GM18505 (cell line): ENCODE data around the gene PLB1.

Experiments used
- ATAC-seq: cut with Tn5 transposase; IDR thresholded peaks from one replicate; pipeline ENCODE4 v1.9.1; 2021; ENCODE audit not compliant: unreplicated experiment
- POLR2A ChIP-seq: IDR thresholded peaks from 4 replicates; pipeline ENCODE4 v1.6.1; 2011; ENCODE audit warnings: borderline replicate concordance; ENCODE audit not compliant: insufficient read depth, insufficient read length; ENCODE audit errors: extremely low read depth

The PLB1 gene

DNA sequence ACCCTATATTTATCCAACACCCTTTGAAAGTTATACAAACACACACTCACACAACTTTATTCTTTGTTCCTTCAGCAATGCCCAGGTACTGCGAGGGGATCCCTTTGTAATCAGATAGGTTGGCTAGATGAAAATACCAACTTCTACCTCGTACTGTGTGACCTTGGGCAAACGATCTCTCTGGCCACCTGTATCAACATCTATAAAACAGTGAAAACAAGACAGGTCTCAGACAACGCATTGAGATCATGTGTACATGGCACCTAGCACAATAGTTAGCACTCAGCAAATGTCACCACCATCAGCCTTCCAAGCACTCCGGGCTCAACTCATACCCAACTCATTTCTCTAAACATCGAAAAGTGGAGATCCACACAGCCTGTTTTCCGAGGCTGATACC lies 137.3 kb downstream of the PLB1 start:
- TF ChIP-seq POLR2A = no peak
- ATAC-seq = no peak

DNA sequence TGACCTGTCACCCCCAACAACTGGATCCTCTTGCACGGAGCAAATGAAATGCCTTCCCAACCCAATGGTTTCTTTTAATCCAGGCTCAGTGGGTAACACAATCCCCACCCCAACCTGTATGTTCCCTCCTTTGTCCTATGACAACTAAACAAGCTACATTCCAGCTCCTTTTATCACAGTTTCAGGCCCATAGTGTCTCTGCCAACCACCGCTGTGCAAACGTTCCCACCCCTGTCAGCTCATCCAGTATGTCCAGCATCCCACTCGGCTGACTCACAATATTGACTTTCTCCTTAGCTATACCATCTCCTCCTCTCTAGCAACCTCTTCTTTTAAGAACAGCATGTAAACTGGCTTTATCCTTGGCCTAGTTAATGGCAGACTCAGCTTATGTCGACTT lies 137.9 kb downstream of the PLB1 start:
- ATAC-seq = no peak
- no peak for TF ChIP-seq POLR2A

DNA sequence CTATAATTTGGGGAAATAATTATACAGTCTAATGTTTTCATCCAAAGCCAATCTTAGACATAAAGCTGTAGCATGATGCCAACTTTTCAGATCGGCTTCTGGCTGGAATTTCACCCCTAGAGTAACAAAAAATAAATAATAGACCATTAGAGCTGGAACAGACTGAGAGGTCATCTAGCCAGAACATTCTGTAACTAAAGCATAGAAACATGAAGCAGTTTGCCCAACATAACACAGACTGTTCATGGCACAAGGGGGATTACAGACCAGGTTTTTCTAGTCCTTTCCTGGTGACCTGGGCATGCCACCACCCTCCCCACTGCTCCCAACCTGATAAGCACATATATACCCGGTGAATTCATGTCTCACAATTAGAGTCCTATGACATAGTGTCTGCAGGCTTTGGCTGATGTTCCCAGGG lies 139.3 kb downstream of the PLB1 start:
- ATAC-seq = no peak
- no peak for TF ChIP-seq POLR2A

DNA sequence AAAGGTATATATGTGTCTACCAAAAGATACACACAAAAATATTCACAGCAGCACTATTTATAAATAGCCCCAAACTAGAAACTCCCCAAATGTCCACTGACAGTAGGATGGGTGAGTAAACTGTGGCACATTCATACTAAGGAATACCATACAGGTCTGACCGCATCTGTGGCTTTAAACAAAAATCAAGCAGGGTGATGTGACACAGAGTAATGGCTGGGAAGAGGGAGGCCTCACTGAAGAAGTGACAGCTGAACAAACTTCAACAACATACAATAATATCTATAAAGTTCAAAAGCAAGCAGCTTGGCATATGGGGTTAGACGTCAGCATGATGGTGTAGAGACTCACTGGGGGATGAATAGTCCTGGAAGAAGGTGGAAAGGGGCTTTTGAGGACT lies 140.6 kb downstream of the PLB1 start:
- ATAC-seq = no peak
- TF ChIP-seq POLR2A = no peak

DNA sequence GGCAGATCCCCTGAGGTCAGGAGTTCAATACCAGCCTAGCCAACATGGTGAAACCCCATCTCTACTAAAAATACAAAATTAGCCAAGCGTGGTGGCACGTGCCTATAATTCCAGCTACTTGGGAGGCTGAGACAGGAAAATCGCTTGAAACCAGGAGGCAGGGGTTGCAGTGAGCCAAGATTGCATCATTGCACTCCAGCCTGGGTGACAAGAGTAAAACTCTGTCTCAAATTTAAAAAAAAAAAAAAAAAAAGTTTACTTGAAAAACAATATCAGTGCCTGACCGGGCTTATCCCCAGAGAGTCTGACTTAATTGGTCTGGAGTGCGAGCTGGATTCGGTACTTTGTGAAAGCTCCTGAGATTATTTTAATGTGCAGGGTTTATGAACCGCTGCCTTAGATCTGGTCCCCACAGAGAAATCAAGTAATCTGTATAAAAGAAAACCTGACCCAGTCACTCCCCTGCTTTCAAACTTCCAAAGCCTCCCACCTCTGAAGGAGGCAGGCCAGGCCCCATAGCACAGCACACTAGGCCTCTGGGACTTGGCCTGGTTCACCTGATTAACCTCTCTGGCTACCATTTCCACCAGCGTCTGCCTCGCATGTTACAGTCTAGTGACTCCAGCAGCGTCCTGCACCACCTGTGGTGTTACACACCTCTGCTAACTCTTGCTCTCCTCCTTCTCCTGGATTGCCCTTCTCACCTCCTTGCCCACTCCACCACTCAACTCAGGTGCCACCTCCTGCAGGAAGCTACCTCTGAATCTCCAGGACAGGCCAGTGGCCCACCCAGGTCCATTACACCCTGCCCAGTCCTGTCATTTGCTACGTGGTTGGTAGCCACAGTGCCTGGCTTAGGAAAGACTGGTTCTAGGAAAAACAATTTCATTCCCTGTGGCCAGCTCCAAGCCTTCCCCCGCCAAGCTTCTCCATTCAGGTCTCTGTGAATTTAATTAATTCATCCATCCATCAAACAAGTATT lies 141.5 kb downstream of the PLB1 start:
- no peak for TF ChIP-seq POLR2A
- no peak for ATAC-seq

DNA sequence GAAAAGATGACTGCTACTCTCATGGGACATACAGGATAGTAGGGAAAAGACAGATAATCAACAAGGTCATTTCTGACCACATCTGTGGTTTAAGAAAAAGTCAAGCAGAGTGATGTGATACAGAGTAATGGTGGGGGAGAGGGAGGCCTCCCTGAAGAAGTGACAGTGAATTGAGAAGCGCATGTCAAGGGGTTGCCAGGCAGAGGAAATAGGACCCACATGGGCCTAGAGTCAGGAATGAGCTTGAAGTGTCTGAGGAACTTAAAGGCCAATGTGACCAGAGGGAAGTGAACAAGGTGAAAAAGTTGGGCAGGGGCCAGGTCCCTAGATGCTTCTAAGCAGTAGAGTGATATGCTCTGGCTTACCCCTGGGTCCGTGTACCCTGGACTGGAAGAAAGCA lies 142.2 kb downstream of the PLB1 start:
- no peak for TF ChIP-seq POLR2A
- no peak for ATAC-seq

DNA sequence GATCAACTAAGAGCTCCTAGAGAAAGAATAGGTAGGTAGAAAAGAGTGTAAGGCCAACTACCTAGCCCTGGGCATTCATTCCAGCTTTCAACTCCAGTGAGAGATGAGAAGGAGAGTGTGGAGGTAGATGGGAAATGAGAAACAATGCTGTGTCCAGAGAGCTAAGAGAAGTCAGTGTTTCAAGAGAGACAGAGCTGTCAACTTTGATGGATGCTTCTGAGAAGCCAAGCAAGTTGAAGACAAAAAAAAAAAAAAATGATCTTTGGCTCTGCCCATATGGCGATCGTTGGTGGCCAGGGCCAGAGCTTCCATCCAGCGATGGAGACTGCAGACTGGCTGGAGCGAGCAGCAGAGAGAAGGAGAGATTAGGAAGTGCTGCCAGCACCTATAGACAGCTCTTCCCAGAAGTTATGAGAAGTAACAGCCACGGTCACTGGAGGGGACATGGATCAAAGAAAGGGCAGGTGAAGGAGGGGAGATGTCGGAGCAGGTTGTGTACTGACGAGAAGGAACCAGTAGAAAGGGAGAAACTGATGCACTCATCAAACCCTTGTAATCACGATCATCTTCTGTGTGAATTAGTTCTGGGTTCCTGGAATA lies 143.3 kb downstream of the PLB1 start:
- ATAC-seq = no peak
- TF ChIP-seq POLR2A = no peak

DNA sequence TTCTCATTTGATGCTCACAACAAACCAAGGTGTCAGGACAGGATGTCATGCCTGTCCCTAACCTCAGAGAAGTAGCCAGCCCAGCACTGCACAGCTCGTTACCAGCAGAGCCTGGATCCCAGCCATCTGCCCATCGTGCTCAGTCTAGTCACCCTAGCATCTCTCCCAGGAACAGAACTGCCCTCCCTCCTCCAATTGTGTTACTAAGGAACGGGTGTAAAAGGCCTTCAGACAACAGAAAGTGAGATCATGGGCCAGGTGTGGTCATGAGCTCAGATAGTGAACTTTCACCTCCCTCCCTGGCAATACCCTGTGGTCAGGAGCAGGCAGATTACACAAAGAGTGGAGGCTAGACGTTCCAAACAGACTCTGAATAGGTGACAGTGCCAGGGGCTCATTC lies 144.0 kb downstream of the PLB1 start:
- no peak for TF ChIP-seq POLR2A
- no peak for ATAC-seq

DNA sequence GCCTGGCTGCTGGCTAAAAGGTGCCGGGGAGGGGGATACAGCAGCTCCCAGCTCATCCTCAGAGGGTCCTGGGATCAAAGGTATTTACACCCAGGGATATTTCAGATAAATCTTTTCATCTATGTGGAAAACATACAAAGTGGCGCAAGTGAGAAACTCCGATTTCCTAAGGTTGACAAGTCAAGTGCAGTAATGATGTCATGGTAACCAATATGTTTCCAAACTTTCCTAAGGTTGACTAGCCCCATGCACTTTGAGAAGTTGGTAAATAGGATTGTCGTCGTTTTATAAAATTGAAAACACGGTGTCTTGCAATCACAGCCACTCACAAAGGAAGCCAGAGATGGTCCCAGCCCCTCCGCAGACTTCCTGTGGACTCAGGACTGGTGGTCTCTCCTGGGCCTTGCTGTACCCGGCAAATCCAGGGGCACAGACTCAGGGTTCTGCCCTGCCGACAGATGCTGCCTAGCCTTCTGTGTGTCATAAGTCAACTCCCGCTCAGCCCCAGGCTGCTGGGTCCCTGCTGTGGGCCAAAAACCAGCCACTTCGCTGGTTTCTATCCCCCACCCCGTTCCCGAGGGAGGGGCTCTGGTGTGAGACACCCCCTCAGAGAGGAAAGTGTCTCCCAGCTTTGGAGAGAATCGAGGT lies 144.5 kb downstream of the PLB1 start:
- no peak for TF ChIP-seq POLR2A
- no peak for ATAC-seq

DNA sequence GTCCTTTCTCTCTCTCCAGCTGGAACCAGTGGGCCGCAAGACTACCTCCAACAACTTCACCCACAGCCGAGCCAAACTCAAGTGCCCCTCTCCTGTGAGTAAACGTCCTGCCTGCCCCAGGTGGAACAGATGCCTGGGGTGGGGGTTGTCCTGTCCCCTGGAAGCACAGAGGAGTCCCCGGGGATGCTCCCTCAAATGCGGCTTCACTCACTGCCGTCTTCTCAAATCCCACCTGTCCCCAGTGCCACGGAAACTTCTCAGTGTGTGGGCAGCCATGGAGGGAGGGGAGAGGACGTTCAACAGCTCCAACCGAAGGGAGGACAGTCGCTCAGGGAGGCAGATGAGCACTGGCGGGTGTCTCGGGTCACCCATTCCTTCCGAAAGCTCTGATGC lies 145.0 kb downstream of the PLB1 start:
- TF ChIP-seq POLR2A = no peak
- ATAC-seq = no peak

DNA sequence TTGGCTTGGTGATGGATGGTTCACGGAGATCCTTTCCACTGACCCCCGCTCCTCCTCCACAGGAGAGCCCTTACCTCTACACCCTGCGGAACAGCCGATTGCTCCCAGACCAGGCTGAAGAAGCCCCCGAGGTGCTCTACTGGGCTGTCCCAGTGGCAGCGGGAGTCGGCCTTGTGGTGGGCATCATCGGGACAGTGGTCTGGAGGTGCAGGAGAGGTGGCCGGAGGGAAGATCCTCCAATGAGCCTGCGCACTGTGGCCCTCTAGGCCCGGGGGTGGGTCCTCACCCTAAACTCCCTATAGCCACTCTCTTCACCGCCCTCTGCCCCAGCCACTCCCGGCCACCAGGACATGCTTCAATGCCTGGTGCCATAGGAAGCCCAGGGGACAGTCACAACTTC lies 146.9 kb downstream of the PLB1 start:
- ATAC-seq = no peak
- TF ChIP-seq POLR2A = no peak

DNA sequence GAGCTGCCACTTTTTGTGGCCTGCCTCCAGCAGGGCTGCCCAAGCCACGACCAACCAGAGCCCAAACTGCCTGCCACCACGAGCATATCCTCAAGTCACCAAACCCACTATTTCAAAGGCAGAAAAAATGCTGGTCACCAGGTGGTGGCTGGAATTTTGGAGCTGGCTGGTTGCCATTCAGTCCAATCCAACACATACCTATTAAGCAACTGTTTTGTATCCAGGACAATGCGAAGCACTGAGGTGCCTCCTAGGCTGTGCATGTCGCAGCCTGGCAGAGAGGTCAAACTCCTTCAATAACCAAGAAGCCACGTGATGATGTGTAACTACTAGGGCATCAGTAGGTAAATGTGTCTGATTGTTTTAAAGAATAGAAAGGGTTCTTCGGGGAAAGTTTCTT lies 147.5 kb downstream of the PLB1 start:
- TF ChIP-seq POLR2A = no peak
- no peak for ATAC-seq

DNA sequence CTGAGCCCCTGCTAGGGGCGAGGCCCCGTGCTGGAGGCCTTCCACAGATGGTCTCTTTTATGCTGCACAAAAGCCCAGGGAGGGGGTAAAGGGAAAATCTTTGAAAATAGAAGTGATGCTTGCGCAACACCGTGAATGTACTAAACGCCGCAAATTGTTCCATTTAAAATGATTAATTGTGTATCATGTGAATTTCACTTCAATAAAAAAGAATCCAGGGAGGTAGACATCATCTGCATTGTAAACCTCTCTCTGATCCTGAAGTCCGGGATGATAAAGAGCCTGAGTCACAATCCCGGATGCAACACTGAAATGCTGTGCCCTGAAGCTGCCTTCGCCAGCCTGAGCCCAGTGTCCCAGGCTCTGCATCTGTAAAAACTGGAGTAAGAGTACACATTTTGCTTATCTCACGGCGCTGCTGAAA lies 148.1 kb downstream of the PLB1 start:
- no peak for ATAC-seq
- TF ChIP-seq POLR2A = no peak

DNA sequence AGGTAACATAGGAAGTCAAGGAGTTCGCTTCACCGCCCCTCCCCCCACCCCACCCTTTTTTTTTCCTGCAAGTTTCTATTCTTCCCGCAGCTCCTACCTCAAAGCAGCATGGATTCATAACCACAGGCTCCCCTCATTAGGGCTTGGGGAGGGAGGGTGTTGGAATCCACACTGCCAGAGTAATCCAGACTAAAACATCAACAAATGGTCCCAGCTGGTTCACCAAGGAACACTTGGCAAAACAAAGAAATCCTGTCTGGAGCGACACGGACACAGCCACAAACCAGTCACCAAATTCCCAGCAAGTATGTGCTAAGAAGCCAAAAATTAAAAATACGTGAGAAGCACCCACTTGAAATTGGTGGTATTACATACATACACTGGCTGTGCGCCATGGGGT lies 148.9 kb downstream of the PLB1 start:
- TF ChIP-seq POLR2A = no peak
- ATAC-seq = no peak
